ENCODE results near the gene RNLS. TPM values are rescaled to one million over a fixed set of nuclear protein-coding genes. Genes with fewer than 3 reads are reported as not detected.

Gene RNLS
- total and polyA plus RNA-seq, 2 of the 8 experiments (the other 6 are each of a cell fraction or from before 2014, with no cell fraction given): 7.5 to 12.7 TPM

GRCh38 chr10:88478256-88478655 is 104.9 kb downstream of the RNLS start:
- FAIRE-seq: no peak
- Histone ChIP-seq H3K4me2 (ENCODE audit: insufficient read depth in 1 of 2, low read depth in 2 of 2, low read length in 2 of 2) (no peak overlapping the region), H2AFZ (ENCODE audit: low read length) (no peak overlapping the region), H2BK120ac (replicated peaks; ENCODE audit: low read depth, low read length) (no peak overlapping the region), H3K18ac (ENCODE audit: extremely low read depth, low read length) (no peak overlapping the region), H4K20me1 (replicated peaks in 1 of 2; ENCODE audit: control insufficient read depth in 1 of 2, insufficient read depth in 2 of 2, low read length in 2 of 2) (no peaks in the 10 kb centered on the region), H3K9ac (replicated peaks in 1 of 4; ENCODE audit: extremely low read depth in 1 of 4, low read depth in 3 of 4, low read length in 3 of 4) (no peak overlapping the region), H3K79me2 (ENCODE audit: control insufficient read depth in 1 of 2, insufficient read depth in 2 of 2, low read length in 2 of 2) (no peaks in the 10 kb centered on the region), H2BK20ac (ENCODE audit: low read length) (no peak overlapping the region), H3K4me3 (ENCODE audit: extremely low read depth in 1 of 4, insufficient read depth in 2 of 4, low read depth in 3 of 4, low read length in 4 of 4) (no peak overlapping the region), H3K4me1 (replicated peaks in 1 of 4; ENCODE audit: control insufficient read depth in 3 of 4, insufficient read depth in 4 of 4, low read length in 3 of 4) (peaks cover 0 to 7% (median 5%) of the 10 kb centered on the region in 4 experiments; a peak in 4 of 7 replicates), H3K56ac (replicated peaks; ENCODE audit: insufficient read length, low read depth, low read length) (no peak overlapping the region), H3K23me2 (ENCODE audit: low read depth, low read length) (0 out of 2 replicates have a peak, but pooled peaks cover 2% of the 10 kb centered on the region), H2BK5ac (ENCODE audit: low read depth, low read length) (no peak overlapping the region), H3K36me3 (ENCODE audit: control insufficient read depth in 2 of 4, insufficient read depth in 4 of 4, low read length in 3 of 4) (no peaks in the 10 kb centered on the region), H3K27me3 (replicated peaks in 1 of 4; ENCODE audit: control insufficient read depth in 3 of 4, extremely low read depth in 1 of 4, insufficient read depth in 3 of 4, low read length in 3 of 4) (no peaks in the 10 kb centered on the region), H3K27ac (ENCODE audit: low read depth, low read length) (no peak overlapping the region), H3K14ac (ENCODE audit: insufficient read length) (no peak overlapping the region), H4K91ac (replicated peaks; ENCODE audit: insufficient read length, low read length) (no peak overlapping the region), H3K4ac (replicated peaks; ENCODE audit: insufficient read length, low read depth, low read length) (no peak overlapping the region), H3K79me1 (ENCODE audit: low read depth, low read length) (no peaks in the 10 kb centered on the region), H2BK12ac (ENCODE audit: low read depth, low read length) (no peak overlapping the region), H2AK5ac (ENCODE audit: low read depth, low read length) (no peak overlapping the region), H4K8ac (ENCODE audit: extremely low read depth, insufficient read depth, low read length) (no peak overlapping the region), H4K5ac (ENCODE audit: insufficient read length, low read depth, low read length) (no peak overlapping the region), H3K9me3 (ENCODE audit: insufficient read depth in 2 of 2, low read depth in 1 of 2, low read length in 1 of 2) (no peaks in the 10 kb centered on the region), H3K23ac (ENCODE audit: insufficient read length) (no peak overlapping the region), H2BK15ac (ENCODE audit: low read length) (no peak overlapping the region)
- WGBS, 2 experiments (ENCODE audit: extremely low coverage in 1 of 2, insufficient coverage in 1 of 2, insufficient read length in 1 of 2, insufficient replicate concordance in 2 of 2, low coverage in 1 of 2, low lambda C conversion rate in 2 of 2, missing lambda C conversion rate in 1 of 2): 95% methylated on average over 2 of the region's 2 CpGs; no CpG with 5 or more reads in 1 of the 2 experiments
- DNase-seq (ENCODE audit: low read depth in 1 of 2, low spot score in 2 of 2): no peak
- CTCF ChIA-PET (ENCODE audit: partially characterized antibody): interaction anchor here (1.7 kb wide), 1 partner anchor 21 kb away, joined by 4 read pairs; no protein-coding TSS in a partner anchor
- POLR2A ChIA-PET (ENCODE audit: partially characterized antibody): no interaction called here
- TF ChIP-seq RNF2 (IDR thresholded peaks at IDR 0.05; ENCODE audit: borderline replicate concordance, low read depth, low read length, missing control alignments, poor library complexity, severe bottlenecking): no peak
- no peak for TF ChIP-seq ATF3 (IDR thresholded peaks at IDR 0.05; ENCODE audit: insufficient read depth, low read depth, low read length)
- TF ChIP-seq SRF (IDR thresholded peaks at IDR 0.05; ENCODE audit: low read depth, low read length): no peak
- TF ChIP-seq RXRA (IDR thresholded peaks at IDR 0.05; ENCODE audit: insufficient read depth, low read depth, low read length): no peak
- no peak for TF ChIP-seq CHD2 (IDR thresholded peaks at IDR 0.05; ENCODE audit: low read length)
- no peak for TF ChIP-seq JUND (IDR thresholded peaks at IDR 0.05; ENCODE audit: low read length)
- TF ChIP-seq GABPA (IDR thresholded peaks at IDR 0.05; ENCODE audit: borderline replicate concordance, insufficient read depth, low read length): no peak
- TF ChIP-seq NRF1 (IDR thresholded peaks at IDR 0.05; ENCODE audit: low read depth, low read length): no peak
- TF ChIP-seq FOSL1 (IDR thresholded peaks at IDR 0.05; ENCODE audit: insufficient read depth, low read depth, low read length): no peak
- no peak for TF ChIP-seq EP300 (IDR thresholded peaks at IDR 0.05; ENCODE audit: borderline replicate concordance in 1 of 2, low read depth in 2 of 2, low read length in 2 of 2)
- no peak for TF ChIP-seq NANOG (IDR thresholded peaks at IDR 0.05; ENCODE audit: insufficient read depth, low read depth, low read length, poor library complexity, severe bottlenecking)
- no peak for TF ChIP-seq USF2 (IDR thresholded peaks at IDR 0.05; ENCODE audit: low read length)
